CD4-positive, alpha-beta T cell (primary cell): ENCODE data around the gene CNOT10. TPM values are rescaled to one million over a fixed set of nuclear protein-coding genes. Genes with fewer than 3 reads are reported as not detected.

ENCODE experiments used
- ATAC-seq: fragments of 200-7000 bp; cut with Tn5 transposase; one replicate; pipeline ENCODE4 v1.10.0; 2022; ENCODE audit warnings: mild to moderate bottlenecking; ENCODE audit not compliant: poor library complexity
- CTCF ChIA-PET: fragments of 350-600 bp; sonication (Branson Sonifier 250); formaldehyde crosslinking; loops from one replicate; lab custom pipeline; 2021; ENCODE audit warnings: antibody characterized with exemption, inconsistent platforms; lab: Charles Lee
- POLR2A ChIA-PET: fragments of 350-600 bp; sonication (Branson Sonifier 250); formaldehyde crosslinking; loops from one replicate; lab custom pipeline; 2021; ENCODE audit warnings: antibody characterized with exemption, inconsistent platforms; lab: Charles Lee
- DNase-seq, 14 experiments: peaks; one replicate each; pipeline ENCODE4 v3.0.0-alpha.2; 2013 to 2020; ENCODE audit warnings: mixed read lengths in 2 of 14
- H3K27ac ChIP-seq, 2 donors: one replicate each; pipeline versions ENCODE4 v1.5.1 to v1.7.0; 2013; ENCODE audit warnings: low read length in 2 of 2, low read depth in 1 of 2, mild to moderate bottlenecking in 1 of 2
- H3K27me3 ChIP-seq, 2 experiments: 1 replicate in 1 of 2; 2 replicates in 1 of 2; pipeline versions ENCODE4 v1.6.1 to v1.7.0; 2013; ENCODE audit warnings: low read length in 2 of 2, control low read depth in 1 of 2, mild to moderate bottlenecking in 1 of 2, moderate library complexity in 1 of 2; ENCODE audit not compliant: insufficient read depth in 2 of 2, control insufficient read depth in 1 of 2
- H3K36me3 ChIP-seq: one replicate; pipeline ENCODE4 v1.6.1; 2013; ENCODE audit warnings: low read length, control low read depth; ENCODE audit not compliant: insufficient read depth
- H3K4me1 ChIP-seq: one replicate; pipeline ENCODE4 v1.6.1; 2013; ENCODE audit warnings: low read length, control low read depth; ENCODE audit not compliant: insufficient read depth
- H3K4me3 ChIP-seq: one replicate; pipeline ENCODE4 v1.5.1; 2013; ENCODE audit warnings: mild to moderate bottlenecking, low read length, moderate library complexity
- H3K9me3 ChIP-seq, 2 experiments: 1 replicate in 1 of 2; 2 replicates in 1 of 2; pipeline versions ENCODE4 v1.6.1 to v1.7.0; 2013; ENCODE audit warnings: low read length in 2 of 2, mild to moderate bottlenecking in 2 of 2, control low read depth in 1 of 2, moderate library complexity in 1 of 2; ENCODE audit not compliant: control insufficient read depth in 1 of 2, insufficient read depth in 1 of 2
- H3K27ac Mint-ChIP-seq: one replicate; pipeline ENCODE4 v1.8.0; 2020; ENCODE audit warnings: mixed read lengths
- H3K27me3 Mint-ChIP-seq: one replicate; pipeline ENCODE4 v1.8.0; 2021; ENCODE audit warnings: mixed read lengths
- H3K36me3 Mint-ChIP-seq: one replicate; pipeline ENCODE4 v1.8.0; 2021; ENCODE audit warnings: low read depth, mixed read lengths
- H3K4me1 Mint-ChIP-seq: one replicate; pipeline ENCODE4 v1.8.0; 2021; ENCODE audit warnings: low read depth, mixed read lengths
- H3K4me3 Mint-ChIP-seq: one replicate; pipeline ENCODE4 v1.8.0; 2020; ENCODE audit warnings: mild to moderate bottlenecking, mixed read lengths
- H3K9me3 Mint-ChIP-seq: one replicate; pipeline ENCODE4 v1.8.0; 2020; ENCODE audit warnings: mixed read lengths
- CTCF ChIP-seq: fragments of 200-600 bp; IDR thresholded peaks from one replicate; pipeline ENCODE4 v1.8.0; 2022; ENCODE audit warnings: antibody characterized with exemption, mild to moderate bottlenecking
- intact Hi-C, 2 experiments: fragments of 100-400 bp; cut with DNase I in 1 of 2; cut with micrococcal nuclease in 1 of 2; formaldehyde crosslinking; loops; one replicate each; pipeline versions ENCODE4 v1.15.1 to v1.9.0; 2023 to 2025; cut with DNase I, micrococcal nuclease
- total RNA-seq, 174 experiments: library from RNA in 2 of 174; stranded (reverse) in 2 of 174; gene quantifications; one replicate each; pipeline ENCODE4 v1.2.3 and lab custom pipeline; 2021 to 2026

The CNOT10 gene
- total RNA-seq, 2 experiments from 2014 or later = 31.3 to 42.0 TPM

GRCh38 chr3:32819551-32820348 is 134.8 kb downstream of the CNOT10 start:
- H3K4me3 ChIP-seq = no peak overlapping the region
- DNase-seq (no peak), ATAC-seq (no peak)
- no peak for TF ChIP-seq CTCF
- Mint-ChIP-seq H3K4me3 (peak overlapping the region; percentile 25), H3K36me3 (no peaks in the 10 kb centered on the region), H3K4me1 (peaks cover under 1% of the 10 kb centered on the region), H3K9me3 (no peaks in the 10 kb centered on the region), H3K27me3 (peaks cover 53% of the 10 kb centered on the region), H3K27ac (no peak overlapping the region)
- intact Hi-C loops = no loop called here
- ChIA-PET POLR2A (no interaction called here), CTCF (no interaction called here)
- peaks cover 24 to 43% of the 10 kb centered on the region in 2 experiments for H3K27me3 ChIP-seq
- peaks cover 7% of the 10 kb centered on the region for H3K4me1 ChIP-seq
- no peak overlapping the region for H3K27ac ChIP-seq
- H3K9me3 ChIP-seq = peaks cover 0 to 5% of the 10 kb centered on the region in 2 experiments
- no peaks in the 10 kb centered on the region for H3K36me3 ChIP-seq

GRCh38 chr3:32820430-32820829 is 135.4 kb downstream of the CNOT10 start:
- no peak overlapping the region for H3K4me3 Mint-ChIP-seq
- H3K4me1 Mint-ChIP-seq = no peaks in the 10 kb centered on the region
- DNase-seq (no peak), ATAC-seq (no peak)
- intact Hi-C loops = no loop called here
- Histone ChIP-seq H3K4me1 (peaks cover 7% of the 10 kb centered on the region), H3K9me3 (peaks cover 0 to 5% of the 10 kb centered on the region in 2 experiments), H3K4me3 (no peak overlapping the region), H3K36me3 (no peaks in the 10 kb centered on the region), H3K27me3 (peaks cover 24 to 38% of the 10 kb centered on the region in 2 experiments), H3K27ac (no peak overlapping the region)
- H3K36me3 Mint-ChIP-seq = no peaks in the 10 kb centered on the region
- no peak for TF ChIP-seq CTCF
- H3K9me3 Mint-ChIP-seq = no peaks in the 10 kb centered on the region
- H3K27ac Mint-ChIP-seq = no peak overlapping the region
- CTCF ChIA-PET = interaction anchor here (0.6 kb wide), 1 partner anchor 254 kb away, joined by 3 read pairs; no protein-coding TSS in a partner anchor
- H3K27me3 Mint-ChIP-seq = peaks cover 55% of the 10 kb centered on the region
- POLR2A ChIA-PET = no interaction called here

- no peak for ATAC-seq
These were observed 136.1 kb downstream of the CNOT10 start for GRCh38 chr3:32820971-32821685.

More at GRCh38 chr3:32820971-32821685, 136.1 kb downstream of the CNOT10 start:
- Histone ChIP-seq H3K27ac (no peak overlapping the region), H3K36me3 (no peaks in the 10 kb centered on the region), H3K27me3 (peaks cover 18 to 35% of the 10 kb centered on the region in 2 experiments), H3K4me3 (no peak overlapping the region), H3K4me1 (peaks cover 7% of the 10 kb centered on the region), H3K9me3 (peaks cover 0 to 5% of the 10 kb centered on the region in 2 experiments)
- Mint-ChIP-seq H3K4me1 (no peaks in the 10 kb centered on the region), H3K27me3 (peaks cover 56% of the 10 kb centered on the region), H3K36me3 (no peaks in the 10 kb centered on the region), H3K27ac (no peak overlapping the region), H3K9me3 (no peaks in the 10 kb centered on the region), H3K4me3 (peak overlapping the region; percentile 20)
- intact Hi-C loops = no loop called here
- POLR2A ChIA-PET = no interaction called here
- no peak for TF ChIP-seq CTCF
- CTCF ChIA-PET = interaction anchor here (0.6 kb wide), 1 partner anchor 253 kb away, joined by 3 read pairs; no protein-coding TSS in a partner anchor
- no peak for DNase-seq
